Gastroesophageal sphincter (tissue), 3 donors: ENCODE measurements around the gene ARFGAP1.

ENCODE experiments used
- EP300 ChIP-seq: sonication (generic); formaldehyde crosslinking; IDR thresholded peaks from one replicate; pipeline ENCODE4 v1.6.1; 2017; ENCODE audit warnings: antibody characterized with exemption, mild to moderate bottlenecking
- POLR2A ChIP-seq, 2 donors: fragments of 450-650 bp; IDR thresholded peaks; one replicate each; pipeline ENCODE4 v1.6.1; 2017; ENCODE audit warnings: antibody characterized with exemption in 2 of 2, mild to moderate bottlenecking in 2 of 2, moderate library complexity in 1 of 2
- POLR2AphosphoS5 ChIP-seq: sonication (generic); formaldehyde crosslinking; IDR thresholded peaks from one replicate; pipeline ENCODE4 v1.6.1; 2017; ENCODE audit warnings: antibody characterized with exemption
- TF ChIP-seq, protein P1 (sequence below), 4 experiments: fragments of 200-600 bp in 2 of 4; fragments of 450-650 bp in 2 of 4; sonication (generic) in 1 of 4; IDR thresholded peaks; one replicate each; pipeline ENCODE4 v1.5.1; 2017 to 2019; ENCODE audit warnings: antibody characterized with exemption in 4 of 4, mild to moderate bottlenecking in 2 of 4, moderate library complexity in 2 of 4

DNA sequence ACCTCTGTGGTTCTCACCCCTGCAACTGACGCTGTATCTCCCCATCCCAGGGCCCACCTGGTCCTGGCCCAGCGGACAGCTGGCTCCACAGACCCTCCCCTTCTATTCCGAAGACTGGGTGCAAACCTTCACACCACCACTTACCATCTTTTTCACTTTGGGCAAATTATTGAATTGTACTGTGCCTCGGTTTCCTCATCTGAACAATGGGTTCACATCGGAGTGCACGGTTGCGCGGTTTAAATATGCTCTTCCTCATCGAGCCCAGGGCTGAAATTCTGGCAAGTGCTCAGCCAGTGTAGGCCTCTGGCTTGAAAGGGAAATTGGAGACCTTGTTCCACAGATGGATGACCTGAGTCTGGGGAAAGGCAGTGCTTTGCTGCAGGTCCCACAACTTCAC lies 2.9 kb upstream of the ARFGAP1 start:
- TF ChIP-seq POLR2A (IDR thresholded peaks at IDR 0.05): no peak
- TF ChIP-seq, protein P1, sequence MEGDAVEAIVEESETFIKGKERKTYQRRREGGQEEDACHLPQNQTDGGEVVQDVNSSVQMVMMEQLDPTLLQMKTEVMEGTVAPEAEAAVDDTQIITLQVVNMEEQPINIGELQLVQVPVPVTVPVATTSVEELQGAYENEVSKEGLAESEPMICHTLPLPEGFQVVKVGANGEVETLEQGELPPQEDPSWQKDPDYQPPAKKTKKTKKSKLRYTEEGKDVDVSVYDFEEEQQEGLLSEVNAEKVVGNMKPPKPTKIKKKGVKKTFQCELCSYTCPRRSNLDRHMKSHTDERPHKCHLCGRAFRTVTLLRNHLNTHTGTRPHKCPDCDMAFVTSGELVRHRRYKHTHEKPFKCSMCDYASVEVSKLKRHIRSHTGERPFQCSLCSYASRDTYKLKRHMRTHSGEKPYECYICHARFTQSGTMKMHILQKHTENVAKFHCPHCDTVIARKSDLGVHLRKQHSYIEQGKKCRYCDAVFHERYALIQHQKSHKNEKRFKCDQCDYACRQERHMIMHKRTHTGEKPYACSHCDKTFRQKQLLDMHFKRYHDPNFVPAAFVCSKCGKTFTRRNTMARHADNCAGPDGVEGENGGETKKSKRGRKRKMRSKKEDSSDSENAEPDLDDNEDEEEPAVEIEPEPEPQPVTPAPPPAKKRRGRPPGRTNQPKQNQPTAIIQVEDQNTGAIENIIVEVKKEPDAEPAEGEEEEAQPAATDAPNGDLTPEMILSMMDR (IDR thresholded peaks at IDR 0.05): no peak
- TF ChIP-seq POLR2AphosphoS5: no peak
- TF ChIP-seq EP300: no peak
